Activated CD8-positive, alpha-beta memory T cell treated with anti-CD3 and anti-CD28 coated beads, Interleukin-2, amount 50 U/mL, for 24 hours (primary cell): Measurements from ENCODE around the gene MIS18A.
"Not testable (repeated sequence)": the region's sequence is repeated elsewhere in the genome, so short reads cannot be mapped to it uniquely, and the experiment has no call there.

ENCODE experiments used
- DNase-seq: peaks from one replicate; pipeline ENCODE4 v3.0.0-alpha.2; 2020; ENCODE audit errors: extremely low read depth

Gene MIS18A

DNA sequence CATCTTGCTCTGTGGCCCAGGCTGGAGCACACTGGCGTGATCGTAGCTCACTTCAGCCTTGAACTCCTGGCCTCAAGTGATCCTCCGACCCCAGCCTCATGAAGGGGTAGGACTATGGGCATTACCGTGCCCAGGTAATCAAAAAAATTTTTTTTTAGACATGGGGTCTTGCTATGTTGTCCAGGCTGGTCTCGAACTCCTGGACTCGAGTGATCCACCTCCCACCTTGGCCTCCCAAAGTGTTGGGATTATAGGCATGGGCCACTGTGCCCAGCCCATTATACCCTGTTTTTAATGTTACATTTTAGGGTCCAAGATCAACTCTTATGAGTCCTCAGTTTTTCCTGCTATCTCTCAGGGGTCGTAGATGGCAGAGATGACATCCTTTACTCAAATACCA is 26.1 kb upstream of the MIS18A start:
- DNase-seq: no peak

DNA sequence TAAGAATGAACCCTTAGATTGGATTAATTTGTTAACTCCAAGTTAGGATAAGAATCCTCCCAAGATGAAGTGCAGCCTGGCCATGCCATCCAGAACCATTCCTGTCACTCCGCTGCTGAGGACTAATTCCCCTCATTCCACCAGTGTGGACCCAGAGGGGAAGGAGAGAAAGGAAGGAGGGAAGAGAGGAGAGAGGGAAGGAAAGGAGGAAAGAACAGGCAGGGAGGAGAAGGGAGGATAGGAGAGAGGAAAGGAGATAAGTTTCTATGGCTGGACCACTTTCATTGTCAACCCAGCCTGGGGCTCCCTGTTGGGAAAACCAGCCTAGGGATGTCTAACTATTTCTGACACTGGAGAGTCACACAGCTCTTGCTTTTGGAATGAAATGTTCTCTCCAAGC is 24.5 kb upstream of the MIS18A start:
- no peak for DNase-seq

DNA sequence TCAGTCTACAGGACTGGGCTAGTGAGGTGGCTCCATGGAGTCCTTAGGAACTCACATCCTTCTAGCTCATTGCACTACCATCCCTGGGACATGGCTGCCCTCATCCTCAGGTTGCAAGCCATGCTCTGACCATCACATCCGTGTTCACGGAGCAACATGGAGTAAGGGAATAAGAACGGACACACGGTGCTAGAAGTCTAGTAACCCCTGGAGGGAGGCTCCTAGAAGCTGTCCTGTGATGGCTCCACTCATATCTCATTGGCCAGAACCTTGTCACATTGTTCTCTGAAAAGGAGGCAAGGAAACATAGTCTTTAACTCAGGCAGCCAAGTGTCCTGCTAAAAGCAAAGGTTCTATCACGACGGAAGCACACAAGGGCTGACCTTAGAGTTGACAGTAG is 23.7 kb upstream of the MIS18A start:
- DNase-seq: no peak

DNA sequence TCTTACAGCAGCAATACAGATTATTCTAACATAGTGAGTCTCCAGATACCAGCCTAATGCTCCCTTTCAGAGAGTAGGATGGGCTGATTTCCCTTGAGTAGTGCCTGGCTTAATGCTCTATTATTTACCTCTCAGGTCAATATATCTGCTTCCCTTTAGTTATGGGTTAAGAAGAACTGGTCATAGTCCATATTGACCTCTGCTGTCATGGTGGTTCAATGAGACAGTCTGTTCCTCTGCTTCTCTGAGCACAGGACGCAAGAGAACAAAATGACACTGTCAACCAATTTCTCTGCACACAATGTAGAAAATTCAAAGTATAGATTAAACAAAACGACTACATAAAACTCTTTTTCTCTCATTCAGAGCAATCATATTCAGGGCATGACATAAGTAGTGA is 22.7 kb upstream of the MIS18A start:
- no peak for DNase-seq

DNA sequence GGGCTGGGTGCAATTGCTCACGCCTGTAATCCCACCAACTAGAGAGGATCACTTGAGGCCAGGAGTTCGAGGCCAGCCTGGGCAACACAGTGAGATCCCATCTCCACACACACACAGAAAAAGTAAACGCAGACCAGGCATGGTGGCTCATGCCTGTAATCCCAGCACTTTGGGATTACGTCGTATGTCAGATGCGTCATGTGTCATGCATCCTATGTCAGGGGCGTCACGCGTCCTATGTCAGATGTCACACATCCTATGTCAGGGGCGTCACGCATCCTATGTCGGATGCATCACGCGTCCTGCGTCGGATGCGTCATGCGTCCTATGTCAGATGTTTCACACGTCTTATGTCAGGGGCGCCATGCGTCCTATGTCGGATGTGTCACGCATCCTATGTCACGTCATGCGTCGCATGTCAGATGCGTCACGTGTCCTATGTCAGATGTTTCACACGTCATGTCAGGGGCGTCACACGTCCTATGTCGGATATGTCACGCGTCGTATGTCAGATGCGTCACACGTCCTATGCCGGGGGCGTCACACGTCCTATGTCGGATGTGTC is 21.4 kb upstream of the MIS18A start:
- DNase-seq: no peak

DNA sequence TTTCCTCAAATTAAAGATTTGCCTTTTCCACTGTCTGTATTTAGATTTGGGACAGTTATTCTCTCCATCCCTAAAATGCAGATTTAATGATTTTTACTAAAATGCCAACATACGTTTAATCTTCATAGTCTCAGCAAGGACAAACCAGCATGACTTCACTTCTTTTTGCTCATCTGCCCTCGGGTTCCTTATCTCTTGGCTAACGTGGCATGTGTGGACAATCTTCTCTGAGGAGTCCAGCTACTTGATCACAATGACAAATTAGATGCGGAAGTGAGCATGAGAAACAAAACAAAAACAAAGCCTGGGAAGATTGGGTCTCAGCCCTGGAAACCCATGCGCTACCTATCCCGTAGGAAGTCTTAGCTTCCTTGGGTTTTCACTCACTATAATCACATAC is 20.8 kb upstream of the MIS18A start:
- no peak for DNase-seq

DNA sequence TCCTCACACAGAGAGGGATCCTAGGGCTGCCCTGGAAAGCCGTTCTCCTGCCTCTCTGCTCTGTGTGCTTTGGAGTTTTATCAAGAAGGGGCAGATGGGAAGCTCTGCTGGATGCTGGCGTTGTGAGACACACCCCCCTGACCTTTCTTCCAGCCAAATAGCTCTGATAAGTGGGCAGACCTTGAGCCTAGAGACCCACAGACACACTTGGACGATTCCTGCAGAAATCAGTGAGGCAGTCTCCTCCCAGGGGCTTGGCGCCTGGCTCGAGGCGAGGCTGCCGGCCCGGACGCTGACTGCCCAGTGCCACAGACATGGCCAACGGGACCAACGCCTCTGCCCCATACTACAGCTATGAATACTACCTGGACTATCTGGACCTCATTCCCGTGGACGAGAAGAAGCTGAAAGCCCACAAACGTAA is 19.8 kb upstream of the MIS18A start, which contains the start of gene MRAP:
Gene MRAP (plus strand): TSS at position 198 of the 424 bp plus-strand sequence. CDS start 117 bp downstream, at position 315.
- no peak for DNase-seq

DNA sequence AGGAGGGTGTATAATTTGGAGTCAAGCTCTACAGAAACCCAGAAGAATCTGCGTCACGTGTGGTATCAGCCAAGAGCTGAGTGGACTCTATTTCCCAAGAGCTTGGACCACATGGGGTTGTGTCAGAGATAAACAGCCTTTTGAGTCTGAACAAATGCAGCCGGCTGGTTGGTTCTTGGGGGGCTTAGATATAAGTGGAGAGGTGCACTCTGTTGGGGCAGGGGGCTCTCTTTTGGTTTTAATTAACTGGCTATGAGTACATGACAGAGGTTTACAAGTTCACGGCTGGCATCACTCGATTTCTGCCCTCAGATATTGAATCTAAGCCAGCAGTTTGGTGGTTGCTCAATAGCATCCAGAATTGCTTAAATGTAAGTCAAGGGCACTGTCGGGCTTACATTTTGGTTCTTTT is 19.3 kb upstream of the MIS18A start:
- DNase-seq: no peak

DNA sequence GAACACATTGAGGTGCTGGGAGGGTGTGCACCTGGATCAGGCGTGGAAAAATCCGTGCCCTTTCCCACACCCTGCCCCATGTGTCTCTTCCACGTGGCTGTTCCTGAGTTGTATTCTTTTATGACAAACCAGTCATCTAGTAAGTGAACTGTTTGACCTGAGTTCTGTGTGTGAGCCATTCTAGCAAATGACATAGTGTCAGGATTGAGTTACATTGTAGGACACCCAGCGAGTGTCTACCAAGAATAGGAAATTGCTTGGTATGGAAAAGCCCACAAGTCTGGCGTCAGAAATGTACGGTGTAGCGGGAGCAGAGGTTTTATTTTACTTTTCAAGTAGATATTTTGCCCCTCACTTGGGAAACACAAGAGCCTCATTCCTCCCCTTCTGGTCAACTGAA is 18.6 kb upstream of the MIS18A start:
- no peak for DNase-seq

DNA sequence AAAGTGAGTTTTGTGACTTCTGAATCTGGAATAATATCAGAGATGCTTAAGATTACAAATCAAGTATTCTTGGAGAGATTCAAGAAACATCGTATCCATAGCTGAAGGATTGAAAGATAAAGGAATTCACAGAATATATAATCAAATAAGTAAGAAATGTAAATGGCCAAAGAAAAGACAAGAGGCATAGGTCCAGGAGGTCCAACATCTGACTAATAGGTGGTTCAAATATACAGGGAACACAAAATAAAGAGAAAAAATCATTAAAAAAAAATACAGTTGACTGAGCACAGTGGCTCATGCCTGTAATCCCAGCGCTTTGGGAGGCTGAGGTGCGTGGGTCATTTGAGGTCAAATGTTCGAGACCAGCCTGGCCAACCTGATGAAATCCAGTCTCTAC is 6.6 kb upstream of the MIS18A start:
- DNase-seq: no peak

DNA sequence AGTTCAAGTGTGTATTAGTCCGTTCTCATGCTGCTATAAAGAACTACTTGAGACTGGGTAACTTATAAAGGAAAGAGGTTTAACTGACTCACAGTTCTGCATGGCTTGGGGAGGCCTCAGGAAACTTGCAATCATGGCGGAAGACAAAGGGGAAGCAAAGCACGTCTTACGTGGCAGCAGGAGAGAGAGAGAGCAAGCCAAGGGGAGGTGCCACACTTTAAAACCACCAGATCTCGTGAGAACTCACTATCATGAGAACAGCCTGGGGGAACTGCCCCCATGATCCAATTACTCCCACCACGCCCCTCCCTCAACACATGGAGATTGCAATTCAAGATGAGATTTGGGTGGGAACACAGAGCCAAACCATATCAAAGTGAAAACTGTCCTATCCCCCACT is 4.1 kb upstream of the MIS18A start:
- no peak for DNase-seq

DNA sequence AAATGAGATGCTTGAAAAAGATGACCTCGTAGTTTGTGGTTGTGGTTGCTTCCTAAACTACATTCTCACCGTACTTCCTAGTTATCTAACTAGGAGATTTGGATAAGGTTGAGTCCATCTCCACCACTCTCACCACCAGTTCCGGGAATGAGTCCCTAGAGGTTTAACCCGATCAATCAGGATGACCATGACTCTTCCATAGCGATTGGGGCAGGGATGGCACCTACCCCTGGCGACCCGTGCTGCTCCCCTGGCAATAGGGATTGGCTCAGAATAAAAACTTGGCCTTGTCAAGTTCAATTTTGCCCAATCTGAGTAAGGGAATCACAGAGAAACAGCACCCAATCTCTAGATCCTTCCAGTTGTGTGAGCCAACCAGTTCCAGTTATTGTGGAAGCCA is 2.7 kb upstream of the MIS18A start:
- no peak for DNase-seq

DNA sequence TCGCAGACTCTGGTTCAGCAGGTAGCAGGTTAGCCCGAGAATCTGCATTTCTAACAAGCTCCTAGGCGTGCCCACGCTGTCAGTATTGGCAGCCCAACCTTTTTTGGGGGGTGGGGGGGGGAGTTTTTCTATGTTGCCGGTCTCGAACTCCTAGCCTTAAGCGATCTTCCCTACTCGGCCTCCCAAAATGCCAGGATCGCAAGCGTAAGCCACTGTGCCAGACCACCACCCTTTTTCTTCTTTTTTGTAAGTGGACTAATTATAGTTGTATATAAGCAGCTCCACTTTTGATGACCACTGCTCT is 480 bp upstream of the MIS18A start:
- DNase-seq: no peak

DNA sequence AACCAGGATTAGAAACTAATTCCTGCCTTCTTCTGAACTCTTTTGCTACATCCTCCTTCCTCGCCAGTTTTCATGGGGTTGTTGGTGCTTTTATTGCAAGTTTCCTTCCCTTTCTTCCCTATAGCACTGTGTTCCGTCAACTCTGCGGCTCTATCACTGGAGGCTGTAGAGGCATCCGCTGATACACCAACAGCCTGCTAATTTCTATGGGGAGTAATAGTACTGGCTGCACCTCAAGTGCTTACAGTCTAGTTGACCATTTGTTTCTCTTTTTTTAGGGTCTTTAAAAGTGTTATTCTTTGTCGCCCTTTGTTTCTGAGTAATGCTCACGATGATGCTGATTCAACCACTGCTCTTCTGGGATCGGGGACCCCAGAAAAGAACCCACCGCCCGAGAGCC is 746 bp downstream of the MIS18A start:
- DNase-seq: no peak

DNA sequence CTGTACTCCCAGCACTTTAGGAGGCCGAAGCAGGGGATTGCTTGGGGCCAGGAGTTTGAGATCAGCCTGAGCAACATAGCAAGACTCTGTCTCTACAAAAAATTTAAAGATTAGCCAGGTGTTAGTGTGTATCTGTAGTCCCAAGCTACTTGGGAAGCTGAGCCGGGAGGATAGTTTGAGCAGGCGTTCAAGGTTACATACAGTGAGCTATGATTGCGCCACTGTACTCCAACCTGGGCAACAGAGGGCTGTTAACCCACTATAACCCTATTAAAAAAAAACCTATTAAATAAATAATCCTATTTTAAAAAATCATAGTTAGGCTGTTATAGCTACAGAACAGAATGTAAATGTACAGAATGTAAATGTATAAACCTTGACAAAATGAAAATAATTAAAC is 2.2 kb downstream of the MIS18A start:
- DNase-seq: no peak

DNA sequence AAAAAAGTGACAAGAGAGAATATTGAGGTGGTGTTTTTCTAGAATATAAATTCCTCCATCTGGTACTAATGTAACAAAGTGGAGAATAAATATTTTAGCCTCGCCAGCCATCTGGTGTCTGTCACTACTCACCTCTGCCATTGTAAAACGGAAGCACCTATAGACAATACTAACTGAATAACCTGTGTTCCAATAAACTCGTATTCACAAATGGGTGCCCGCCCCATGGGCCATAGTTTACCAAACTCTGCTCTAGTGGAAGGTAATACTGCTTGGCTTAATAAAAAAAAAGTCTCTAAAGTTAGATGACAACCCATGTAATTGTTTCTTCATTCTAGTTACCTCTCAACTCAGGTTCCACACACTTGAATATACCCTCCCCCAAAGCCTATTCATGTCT is 8.1 kb downstream of the MIS18A start:
- no peak for DNase-seq

DNA sequence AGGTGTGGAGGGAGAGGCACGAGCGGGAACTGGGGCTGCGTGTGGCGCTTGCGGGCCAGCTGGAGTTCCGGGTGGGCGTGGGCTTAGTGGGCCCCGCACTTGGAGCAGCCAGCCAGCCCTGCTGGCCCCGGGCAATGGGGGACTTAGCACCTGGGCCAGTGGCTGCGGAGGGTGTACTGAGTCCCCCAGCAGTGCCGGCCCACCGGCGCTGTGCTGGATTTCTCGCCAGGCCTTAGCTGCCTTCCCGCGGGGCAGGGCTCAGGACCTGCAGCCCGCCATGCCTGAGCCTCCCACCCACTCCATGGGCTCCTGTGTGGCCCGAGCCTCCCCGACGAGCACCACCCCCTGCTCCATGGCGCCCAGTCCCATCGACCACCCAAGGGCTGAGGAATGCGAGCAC is 13.5 kb downstream of the MIS18A start:
- not testable (repeated sequence) for DNase-seq

DNA sequence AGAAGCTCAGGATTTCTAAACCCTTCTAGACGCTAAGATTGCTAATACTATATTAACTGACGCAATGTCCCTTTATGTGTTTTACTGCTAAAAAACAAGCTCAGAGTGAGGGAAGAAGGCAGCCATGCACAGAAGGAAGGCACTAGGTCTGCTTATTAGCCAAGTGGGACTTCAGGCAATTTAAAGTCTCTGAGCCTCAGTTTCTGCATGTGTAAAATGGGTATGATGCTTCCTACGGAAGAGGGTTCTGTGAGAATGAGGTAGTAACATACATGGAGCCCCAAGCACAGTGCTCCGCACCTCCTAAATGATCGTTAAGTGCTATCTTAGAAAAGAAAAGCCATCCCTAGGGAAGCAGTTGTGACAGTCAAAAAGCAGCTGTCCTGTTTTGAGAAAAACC is 16.9 kb downstream of the MIS18A start:
- no peak for DNase-seq

DNA sequence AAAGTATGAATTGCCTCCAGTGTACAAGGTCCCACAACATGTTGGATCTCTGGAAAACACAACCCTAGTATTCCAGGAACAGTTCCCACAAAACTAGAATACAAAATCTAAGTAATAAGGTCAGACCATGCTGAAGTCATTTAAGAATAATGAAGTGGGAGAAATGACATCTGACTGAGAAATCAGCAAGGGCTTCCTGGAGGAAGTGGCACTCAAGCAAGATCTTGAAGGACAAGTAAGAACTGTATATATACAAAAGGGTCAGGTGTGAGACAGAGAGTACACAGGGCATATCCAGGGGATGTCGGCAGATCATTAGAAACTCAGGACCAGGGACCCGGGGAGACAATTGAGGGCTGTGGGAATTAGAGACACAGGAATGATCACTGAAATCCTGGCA is 18.7 kb downstream of the MIS18A start:
- no peak for DNase-seq

DNA sequence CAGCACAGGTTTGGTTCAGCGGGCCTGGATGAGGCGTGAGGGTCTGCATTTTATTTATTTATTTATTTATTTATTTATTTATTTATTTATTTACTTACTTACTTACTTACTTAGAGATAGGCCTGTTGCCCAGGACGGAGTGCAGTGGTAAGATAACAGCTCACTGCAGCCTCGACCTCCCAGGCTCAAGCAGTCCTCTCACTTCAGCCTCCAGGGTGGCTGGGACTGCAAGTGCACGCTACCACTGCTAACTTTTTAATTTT is 20.1 kb downstream of the MIS18A start:
- DNase-seq: not testable (repeated sequence)

DNA sequence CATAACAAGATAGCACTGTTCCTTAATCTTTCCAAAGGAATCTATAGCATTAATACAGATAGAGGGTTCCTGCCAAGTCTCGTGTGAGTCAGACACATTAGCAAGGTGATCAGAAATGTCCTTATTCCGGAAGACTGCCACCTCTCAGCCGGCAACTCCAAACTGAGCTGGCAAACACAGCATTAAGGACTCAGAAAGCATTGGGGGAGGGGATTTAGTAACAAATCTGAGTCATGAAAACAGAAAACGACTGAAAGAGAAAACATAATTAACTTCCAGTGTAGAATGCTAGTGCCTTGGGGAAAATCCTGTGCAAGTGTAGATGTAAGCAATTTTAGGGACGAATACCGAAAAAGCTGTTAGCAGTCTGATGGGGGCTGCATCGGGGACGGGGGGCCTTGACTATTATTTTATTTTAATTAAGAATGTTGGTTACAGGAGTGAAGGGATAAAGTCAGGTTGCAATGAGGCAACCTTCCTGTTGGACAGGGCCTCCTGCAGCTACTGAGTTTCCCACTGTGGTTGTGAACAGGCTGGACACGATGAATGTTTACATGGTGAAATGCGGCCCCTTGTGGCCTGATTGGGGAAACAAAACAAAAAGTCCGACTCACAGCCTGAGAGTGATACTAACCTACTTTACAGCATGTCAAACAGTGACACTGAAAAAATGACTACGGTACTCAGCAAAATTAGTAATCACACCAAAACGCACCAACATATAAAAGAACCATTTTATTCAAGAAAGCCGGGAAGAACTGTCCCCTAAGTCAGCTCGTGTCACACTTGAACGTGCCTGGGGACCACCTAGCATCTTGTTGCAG is 20.7 kb downstream of the MIS18A start:
- DNase-seq: no peak

DNA sequence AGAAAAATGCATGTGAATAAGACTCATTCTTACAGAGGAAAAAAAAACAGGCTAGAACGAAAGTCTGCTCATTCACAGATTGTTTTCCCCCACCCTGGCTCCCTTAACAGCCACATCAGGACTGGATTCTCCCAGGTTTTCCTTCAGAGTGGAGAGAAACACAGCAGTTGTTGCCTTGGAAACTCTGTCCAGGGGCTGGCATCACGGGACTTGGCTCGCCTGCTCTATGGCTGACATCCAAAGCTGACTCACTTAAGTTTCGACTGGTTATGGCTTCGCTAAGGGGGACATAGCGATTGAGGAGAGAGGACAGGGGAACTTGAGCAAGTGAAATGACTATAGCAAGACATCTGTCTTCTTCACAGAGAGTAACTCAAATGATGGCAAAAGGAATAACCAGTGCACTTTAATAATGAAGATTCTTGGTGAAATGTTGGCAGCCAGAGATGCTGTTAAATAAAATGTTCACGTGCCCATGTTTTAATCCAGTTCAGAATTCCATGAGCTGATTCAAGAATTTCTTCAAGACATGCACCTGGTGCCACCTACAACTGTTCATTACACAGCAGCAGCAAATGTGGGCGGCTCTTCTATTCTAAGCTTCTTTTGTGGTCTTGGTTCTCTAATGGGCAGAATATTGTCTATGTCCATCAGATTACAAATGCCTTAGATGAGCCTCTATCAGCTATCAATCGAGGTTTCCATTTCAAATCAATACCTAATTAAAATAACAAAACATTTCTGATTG is 21.8 kb downstream of the MIS18A start:
- DNase-seq: no peak

DNA sequence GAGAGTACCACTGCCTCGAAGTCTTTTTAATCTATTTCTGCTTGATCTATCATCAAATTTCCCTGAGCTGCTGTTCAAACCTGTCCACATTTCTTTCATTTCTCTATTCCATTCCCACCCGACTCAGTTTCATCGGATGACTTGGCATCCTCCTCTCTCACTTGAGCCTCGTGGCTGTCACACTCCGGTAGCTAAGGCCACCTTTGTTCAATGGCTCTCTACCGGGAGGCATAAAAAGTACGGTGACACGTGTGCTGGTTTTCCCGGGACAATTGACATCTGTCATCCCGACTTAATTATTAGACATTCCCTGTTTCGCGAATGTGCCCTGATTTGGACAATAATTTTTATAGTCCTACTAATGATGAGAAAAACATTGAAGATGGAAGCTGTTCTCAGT is 22.6 kb downstream of the MIS18A start:
- DNase-seq: no peak
